ENCODE data around the gene C1QL3. TPM values are rescaled to one million over a fixed set of nuclear protein-coding genes. Genes with fewer than 3 reads are reported as not detected.

C1QL3 gene
- total and polyA plus RNA-seq, 10 of the 15 experiments (the other 5 are each of a cell fraction or from before 2014, with no cell fraction given): 0.03 to 1.2 (median 0.50) TPM

DNA sequence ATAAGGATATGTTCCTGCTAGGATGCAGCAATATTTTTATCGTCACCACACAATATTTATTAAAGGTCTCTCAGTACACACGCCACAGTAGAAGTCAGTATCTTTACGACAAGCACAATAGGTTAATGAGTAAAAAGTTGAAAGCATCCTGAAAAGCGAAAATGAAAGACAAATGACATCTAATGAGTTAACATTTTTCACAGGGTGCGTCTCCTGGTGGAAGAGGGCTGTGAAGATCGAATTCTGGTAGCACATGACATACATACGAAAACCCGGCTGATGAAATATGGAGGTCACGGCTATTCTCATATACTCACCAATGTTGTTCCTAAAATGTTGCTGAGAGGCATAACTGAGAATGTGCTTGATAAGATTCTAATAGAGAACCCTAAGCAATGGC, 10.8 kb downstream of the C1QL3 start:
- in situ Hi-C loops (cut with MboI) (no loop called here), intact Hi-C loops (cut with micrococcal nuclease; ENCODE audit: unreplicated experiment) (loop anchor here (10.0 kb wide), 2 partner anchors 264 to 396 kb away; no protein-coding TSS in a partner anchor)
- Histone ChIP-seq H3K36me3 (ENCODE audit: control insufficient read depth in 2 of 2, insufficient read depth in 2 of 2, low read length in 1 of 2) (0 out of 4 replicates have a peak, but pooled peaks cover 0 to 2% of the 10 kb centered on the region in 2 experiments), H3K4me3 (no peak overlapping the region), H2AFZ (ENCODE audit: control insufficient read depth, low read depth, low read length) (no peak overlapping the region), H4K20me1 (ENCODE audit: control insufficient read depth, insufficient read depth) (no peaks in the 10 kb centered on the region), H3K9ac (ENCODE audit: control insufficient read depth, insufficient read depth, low read length) (no peak overlapping the region), H3K79me2 (ENCODE audit: control insufficient read depth, insufficient read depth, low read length) (no peaks in the 10 kb centered on the region), H3K4me2 (ENCODE audit: control insufficient read depth, insufficient read depth) (no peak overlapping the region), H3K27me3 (replicated peaks in 1 of 2; ENCODE audit: control insufficient read depth in 2 of 2, insufficient read depth in 2 of 2, low read length in 1 of 2) (no peaks in the 10 kb centered on the region), H3K27ac (ENCODE audit: control insufficient read depth, insufficient read depth) (no peak overlapping the region), H3K9me3 (replicated peaks; ENCODE audit: control insufficient read depth, insufficient read depth, low read length) (no peaks in the 10 kb centered on the region), H3K4me1 (ENCODE audit: control insufficient read depth, insufficient read depth, low read length) (no peaks in the 10 kb centered on the region)
- ChIA-PET POLR2A (no interaction called here), CTCF (interaction anchor here (1.3 kb wide), 1 partner anchor 15 kb away, joined by 3 read pairs; no protein-coding TSS in a partner anchor), SMC1A (ENCODE audit: uncharacterized antibody, unreplicated experiment) (interaction anchor here (0.8 kb wide), 1 partner anchor 15 kb away, joined by 3 read pairs; no protein-coding TSS in a partner anchor), RAD21 (ENCODE audit: unreplicated experiment) (no interaction called here)
- BruUV-seq (replicated peaks): no TSS peak
- TF ChIP-seq SRF (IDR thresholded peaks at IDR 0.05; ENCODE audit: low read depth in 2 of 2, low read length in 2 of 2) (no peak), YBX1 (IDR thresholded peaks at IDR 0.05) (no peak), SKIL (IDR thresholded peaks at IDR 0.05; ENCODE audit: low read depth, poor library complexity, severe bottlenecking) (no peak), RELA (IDR thresholded peaks at IDR 0.05; ENCODE audit: borderline replicate concordance, partially characterized antibody) (no peak)
- TF ChIP-seq, protein P1, sequence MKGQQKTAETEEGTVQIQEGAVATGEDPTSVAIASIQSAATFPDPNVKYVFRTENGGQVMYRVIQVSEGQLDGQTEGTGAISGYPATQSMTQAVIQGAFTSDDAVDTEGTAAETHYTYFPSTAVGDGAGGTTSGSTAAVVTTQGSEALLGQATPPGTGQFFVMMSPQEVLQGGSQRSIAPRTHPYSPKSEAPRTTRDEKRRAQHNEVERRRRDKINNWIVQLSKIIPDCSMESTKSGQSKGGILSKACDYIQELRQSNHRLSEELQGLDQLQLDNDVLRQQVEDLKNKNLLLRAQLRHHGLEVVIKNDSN (IDR thresholded peaks at IDR 0.05; ENCODE audit: borderline replicate concordance, extremely low read length, insufficient read depth, low read depth, low read length): no peak
- ATAC-seq (no peak), DNase-seq (ENCODE audit: low read depth, low spot score) (no peak), FAIRE-seq (no peak)
- 97% methylated on average over 9 of the region's 9 CpGs for WGBS (ENCODE audit: insufficient coverage, insufficient replicate concordance, low lambda C conversion rate, missing lambda C conversion rate)

Data from GM12878 (cell line).